ENCODE measurements around the gene LIF.

LIF gene

GRCh38 chr22:30193031-30193775, 53.4 kb downstream of the LIF start:
- no peak overlapping the region for H3K4me3 Mint-ChIP-seq
- peaks cover 12 to 24% of the 10 kb centered on the region in 2 donors for H3K4me1 Mint-ChIP-seq (ENCODE audit: low read depth in 2 of 2)
- ATAC-seq (replicated peaks) (no peak), DNase-seq (no peak)
- H3K27ac Mint-ChIP-seq: no peak overlapping the region
- H3K9me3 Mint-ChIP-seq: no peaks in the 10 kb centered on the region
- H3K36me3 Mint-ChIP-seq (ENCODE audit: insufficient read depth): no peaks in the 10 kb centered on the region
- H3K27me3 Mint-ChIP-seq: peaks cover 5 to 13% of the 10 kb centered on the region in 2 donors

- Mint-ChIP-seq H3K27me3 (peaks cover 5 to 13% of the 10 kb centered on the region in 2 donors), H3K36me3 (ENCODE audit: insufficient read depth) (no peaks in the 10 kb centered on the region), H3K27ac (no peak overlapping the region), H3K9me3 (no peaks in the 10 kb centered on the region), H3K4me3 (no peak overlapping the region), H3K4me1 (ENCODE audit: low read depth in 2 of 2) (peaks cover 14 to 27% of the 10 kb centered on the region in 2 donors)
- no peak for DNase-seq
- no peak for ATAC-seq (replicated peaks)
These were observed 54.1 kb downstream of the LIF start for GRCh38 chr22:30192427-30192826.

GRCh38 chr22:30191040-30191701, 55.4 kb downstream of the LIF start:
- peaks cover 5 to 13% of the 10 kb centered on the region in 2 donors for H3K27me3 Mint-ChIP-seq
- H3K27ac Mint-ChIP-seq: peak overlapping the region in 1 of 2 donors; percentile 54
- H3K36me3 Mint-ChIP-seq (ENCODE audit: insufficient read depth): no peaks in the 10 kb centered on the region
- H3K9me3 Mint-ChIP-seq: no peaks in the 10 kb centered on the region
- H3K4me1 Mint-ChIP-seq (ENCODE audit: low read depth in 2 of 2): peaks cover 10 to 25% of the 10 kb centered on the region in 2 donors
- no peak for DNase-seq
- ATAC-seq (replicated peaks): no peak
- no peak overlapping the region for H3K4me3 Mint-ChIP-seq

GRCh38 chr22:30190574-30190973, 56.0 kb downstream of the LIF start:
- no peak overlapping the region for H3K4me3 Mint-ChIP-seq
- H3K9me3 Mint-ChIP-seq: no peaks in the 10 kb centered on the region
- no peak for ATAC-seq (replicated peaks)

More at GRCh38 chr22:30190574-30190973, 56.0 kb downstream of the LIF start:
- Mint-ChIP-seq H3K27me3 (peaks cover 5 to 13% of the 10 kb centered on the region in 2 donors), H3K27ac (no peak overlapping the region), H3K4me1 (ENCODE audit: low read depth in 2 of 2) (peaks cover 4 to 22% of the 10 kb centered on the region in 2 donors), H3K36me3 (ENCODE audit: insufficient read depth) (no peaks in the 10 kb centered on the region)
- no peak for DNase-seq

Data from effector memory CD8-positive, alpha-beta T cell (primary cell).